ENCODE measurements around the gene ZFYVE19. TPM values are rescaled to one million over a fixed set of nuclear protein-coding genes. Genes with fewer than 3 reads are reported as not detected.

ZFYVE19 gene, protein sequence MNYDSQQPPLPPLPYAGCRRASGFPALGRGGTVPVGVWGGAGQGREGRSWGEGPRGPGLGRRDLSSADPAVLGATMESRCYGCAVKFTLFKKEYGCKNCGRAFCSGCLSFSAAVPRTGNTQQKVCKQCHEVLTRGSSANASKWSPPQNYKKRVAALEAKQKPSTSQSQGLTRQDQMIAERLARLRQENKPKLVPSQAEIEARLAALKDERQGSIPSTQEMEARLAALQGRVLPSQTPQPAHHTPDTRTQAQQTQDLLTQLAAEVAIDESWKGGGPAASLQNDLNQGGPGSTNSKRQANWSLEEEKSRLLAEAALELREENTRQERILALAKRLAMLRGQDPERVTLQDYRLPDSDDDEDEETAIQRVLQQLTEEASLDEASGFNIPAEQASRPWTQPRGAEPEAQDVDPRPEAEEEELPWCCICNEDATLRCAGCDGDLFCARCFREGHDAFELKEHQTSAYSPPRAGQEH
- 10 to 100 TPM; 29.4 to 35.6 TPM for total RNA-seq

DNA sequence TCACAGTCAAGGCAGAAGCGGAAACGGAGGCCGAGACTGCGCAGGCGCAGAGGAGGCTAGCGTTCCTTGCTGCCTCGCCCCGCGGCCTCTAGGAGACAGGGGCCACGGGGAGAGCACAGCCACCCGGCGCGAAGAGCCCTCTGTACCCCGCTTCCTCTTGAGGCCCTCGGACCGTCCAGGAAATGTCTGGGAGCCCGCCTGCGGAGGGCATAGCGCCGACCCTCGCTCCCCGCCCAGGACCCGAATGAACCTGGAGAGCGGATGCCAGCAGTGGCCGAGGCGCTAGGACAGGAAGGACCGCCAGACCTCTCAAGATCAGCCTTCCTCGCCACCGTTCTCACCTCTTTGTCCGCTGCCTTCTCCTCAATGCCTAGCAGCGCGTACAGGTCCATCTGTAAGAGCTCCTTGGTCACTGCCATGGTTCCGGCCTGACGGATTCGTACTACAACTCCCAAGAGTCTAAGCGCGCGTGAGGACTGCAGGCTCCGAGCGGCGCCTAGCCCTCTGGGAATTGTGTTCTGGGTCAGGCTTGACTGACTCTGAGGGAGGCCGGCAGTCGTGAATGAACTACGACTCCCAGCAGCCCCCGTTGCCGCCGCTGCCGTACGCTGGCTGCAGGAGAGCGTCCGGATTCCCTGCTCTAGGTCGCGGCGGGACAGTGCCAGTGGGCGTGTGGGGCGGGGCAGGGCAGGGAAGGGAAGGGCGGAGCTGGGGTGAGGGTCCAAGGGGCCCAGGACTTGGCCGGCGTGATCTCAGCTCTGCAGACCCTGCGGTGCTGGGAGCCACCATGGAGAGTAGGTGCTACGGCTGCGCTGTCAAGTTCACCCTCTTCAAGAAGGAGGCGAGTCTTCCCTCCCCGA is at the start of gene ZFYVE19, which contains the start of gene DNAJC17:
TSS of gene ZFYVE19 (plus strand) at position 62 of the 860 bp plus-strand sequence. CDS start at position 563, 501 bp downstream.
TSS of gene DNAJC17 (minus strand) at position 446 of the 860 bp plus-strand sequence. CDS start at position 419, 27 bp downstream.
- ATAC-seq: peak; percentile 98
- POLR2A ChIA-PET: interaction anchor here (0.6 to 3.0 kb wide), 6 partner anchors 11 to 216 kb away, joined by 3 to 12 read pairs (median 4); partner anchors contain the start of genes GCHFR and RAD51

DNA sequence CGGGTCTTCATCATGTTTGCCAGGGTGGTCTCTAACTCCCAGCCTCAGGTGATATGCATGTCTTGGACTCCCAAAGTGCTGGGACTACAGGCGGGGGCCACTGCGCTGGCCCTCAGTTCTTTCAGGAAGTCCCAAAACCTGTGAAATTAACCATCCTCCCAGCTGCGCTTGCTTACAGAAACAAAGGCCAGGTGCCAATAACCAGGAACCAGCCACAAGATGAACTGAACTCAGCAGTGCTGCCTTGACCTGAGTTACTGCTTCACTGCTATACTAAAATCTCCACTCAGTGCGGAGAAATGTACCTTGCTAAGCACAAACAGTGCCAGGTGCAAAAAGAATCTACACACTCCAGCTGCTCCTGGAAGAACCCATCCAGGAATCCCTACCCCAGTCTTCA is 46.9 kb upstream of the ZFYVE19 start:
- no peak for DNase-seq
- no peaks in the 10 kb centered on the region for H3K9me3 Mint-ChIP-seq (ENCODE audit: insufficient read depth)
- no peak overlapping the region for H3K27ac Mint-ChIP-seq
- H3K36me3 Mint-ChIP-seq (ENCODE audit: low read depth): peaks cover under 1% of the 10 kb centered on the region
- H3K4me3 Mint-ChIP-seq: no peak overlapping the region
- ATAC-seq: no peak
- CTCF ChIA-PET: interaction anchor here (1.1 kb wide), 1 partner anchor 22 kb away, joined by 3 read pairs; no protein-coding TSS in a partner anchor
- H3K27me3 Mint-ChIP-seq (ENCODE audit: low read depth): peaks cover 4% of the 10 kb centered on the region
- peaks cover 32% of the 10 kb centered on the region for H3K4me1 Mint-ChIP-seq (ENCODE audit: low read depth)
- POLR2A ChIA-PET: interaction anchor here (0.8 kb wide), 1 partner anchor 10 kb away, joined by 4 read pairs; no protein-coding TSS in a partner anchor

More for the DNA sequence above, at the start of gene ZFYVE19, which contains the start of gene DNAJC17:
- peak within 1 kb of the TSS; percentile 94 for H3K4me3 Mint-ChIP-seq
- peak within 1 kb of the TSS; percentile 99 for H3K27ac Mint-ChIP-seq
- no peaks in the 10 kb centered on the region for H3K27me3 Mint-ChIP-seq (ENCODE audit: low read depth)
- no peaks in the 10 kb centered on the region for H3K9me3 Mint-ChIP-seq (ENCODE audit: insufficient read depth)
- H3K36me3 Mint-ChIP-seq (ENCODE audit: low read depth): peaks cover 18% of the 10 kb centered on the region
- CTCF ChIA-PET: interaction anchor here (0.7 to 2.9 kb wide), 5 partner anchors 21 to 123 kb away, joined by 3 to 15 read pairs (median 7); partner anchors contain the start of gene VPS18
- H3K4me1 Mint-ChIP-seq (ENCODE audit: low read depth): peaks cover 20% of the 10 kb centered on the region
- DNase-seq: peak; percentile 97

DNA sequence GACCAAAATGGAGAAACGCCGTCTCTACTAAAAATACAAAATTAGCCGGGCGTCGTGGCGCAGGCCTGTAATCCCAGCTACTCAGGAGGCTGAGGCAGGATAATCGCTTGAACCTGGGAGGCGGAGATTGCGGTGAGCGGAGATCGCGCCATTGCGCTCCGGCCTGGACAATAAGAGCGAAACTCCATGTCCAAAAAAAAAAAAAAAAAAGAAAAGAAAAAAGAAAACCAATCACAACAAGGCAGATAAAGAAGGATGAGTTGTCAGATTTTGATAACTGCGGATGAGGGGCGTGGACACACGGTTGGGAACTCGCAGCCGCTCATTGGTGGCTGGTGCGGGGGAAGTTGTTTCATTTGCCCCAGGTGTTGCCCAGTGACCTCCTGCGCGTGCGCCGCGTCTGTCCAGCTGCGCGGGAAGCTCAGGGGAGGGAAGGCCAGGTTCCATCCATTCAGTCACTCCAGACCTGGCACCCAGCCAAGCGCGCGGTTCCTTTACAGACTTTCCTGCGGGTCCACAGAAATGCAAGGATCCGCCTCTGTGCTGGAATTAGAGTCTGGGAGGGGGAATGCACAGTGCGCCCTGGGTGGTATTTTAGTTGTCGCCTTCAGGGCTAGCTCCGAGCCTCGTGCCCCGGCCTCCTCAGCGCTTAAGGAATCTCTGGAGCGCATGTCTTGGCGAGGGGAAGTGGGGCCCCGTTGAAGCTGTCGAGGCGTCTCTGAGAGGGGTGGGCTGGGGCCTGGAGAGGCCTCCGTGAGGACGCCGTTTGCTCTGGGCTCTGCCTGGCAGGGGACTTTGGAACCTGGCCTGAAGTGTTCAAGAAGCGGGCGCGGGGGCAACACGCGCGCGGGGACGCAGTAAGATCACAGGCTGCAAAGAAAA is 43.7 kb upstream of the ZFYVE19 start:
- H3K9me3 Mint-ChIP-seq (ENCODE audit: insufficient read depth): no peaks in the 10 kb centered on the region
- H3K4me1 Mint-ChIP-seq (ENCODE audit: low read depth): peaks cover 36% of the 10 kb centered on the region
- ChIA-PET CTCF (interaction anchor here (0.6 kb wide), 1 partner anchor 95 kb away, joined by 3 read pairs; no protein-coding TSS in a partner anchor), POLR2A (interaction anchor here (0.7 to 2.5 kb wide), 3 partner anchors 13 to 19 kb away, joined by 3 to 13 read pairs (median 3); no protein-coding TSS in a partner anchor)
- DNase-seq (peak; percentile 58), ATAC-seq (peak; percentile 1)
- peak overlapping the region; percentile 86 for H3K4me3 Mint-ChIP-seq
- peaks cover 7% of the 10 kb centered on the region for H3K36me3 Mint-ChIP-seq (ENCODE audit: low read depth)
- H3K27me3 Mint-ChIP-seq (ENCODE audit: low read depth): peaks cover 4% of the 10 kb centered on the region
- H3K27ac Mint-ChIP-seq: peak overlapping the region; percentile 91

DNA sequence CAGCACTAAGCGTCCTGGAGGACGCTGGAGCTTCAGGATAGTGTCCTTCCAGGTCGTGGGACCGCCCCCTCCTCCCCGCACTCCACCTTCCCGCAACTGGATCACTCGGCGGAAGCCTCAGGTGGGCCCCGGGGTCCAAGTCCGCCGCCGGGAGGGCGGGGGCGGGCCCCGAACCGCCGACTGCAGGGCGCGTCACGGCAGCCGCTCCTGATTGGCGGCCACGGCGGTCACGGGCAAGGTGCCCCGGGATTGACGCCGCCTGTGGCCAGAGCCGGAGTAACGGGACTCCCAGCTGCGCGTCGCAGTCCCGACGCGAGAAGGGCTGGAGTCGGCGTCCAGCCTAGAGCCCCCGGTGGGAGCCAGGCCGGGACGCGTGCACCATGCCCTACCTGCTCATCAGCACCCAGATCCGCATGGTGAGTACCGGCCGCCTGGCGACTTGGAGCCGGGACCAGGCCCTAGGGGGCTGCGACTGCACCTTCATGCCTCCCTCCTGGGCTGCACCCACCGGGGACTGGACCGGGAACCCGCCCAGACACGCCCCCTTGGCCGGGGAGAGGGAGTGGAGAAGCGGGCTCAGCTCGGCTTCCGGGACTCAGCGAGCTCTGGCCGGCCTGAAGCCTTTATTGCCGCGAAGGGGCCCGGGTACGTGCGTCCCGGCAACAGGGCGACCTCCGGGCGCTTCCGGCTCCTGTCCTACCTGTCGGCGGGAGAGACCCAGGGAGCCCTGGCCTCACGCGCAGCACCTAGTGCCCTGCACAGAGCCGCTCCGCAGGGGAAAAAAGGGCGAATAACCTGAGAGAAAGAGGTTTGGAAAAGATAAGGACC is 42.9 kb upstream of the ZFYVE19 start, which contains the start of gene GCHFR:
TSS of gene GCHFR (plus strand) at position 268 of the 828 bp plus-strand sequence. CDS start at position 381, 113 bp downstream.
- H3K4me1 Mint-ChIP-seq (ENCODE audit: low read depth): peaks cover 45% of the 10 kb centered on the region
- H3K27ac Mint-ChIP-seq: peak within 1 kb of the TSS; percentile 91
- peak; percentile 58 for ATAC-seq
- H3K27me3 Mint-ChIP-seq (ENCODE audit: low read depth): peaks cover 4% of the 10 kb centered on the region
- DNase-seq: peak; percentile 74
- H3K9me3 Mint-ChIP-seq (ENCODE audit: insufficient read depth): no peaks in the 10 kb centered on the region
- peaks cover 10% of the 10 kb centered on the region for H3K36me3 Mint-ChIP-seq (ENCODE audit: low read depth)
- ChIA-PET CTCF (interaction anchor here (0.6 to 3.8 kb wide), 7 partner anchors 14 to 131 kb away, joined by 3 to 18 read pairs (median 4); partner anchors contain the start of gene VPS18), POLR2A (interaction anchor here (0.8 to 2.5 kb wide), 9 partner anchors 8 to 69 kb away, joined by 3 to 13 read pairs (median 4); partner anchors contain the start of genes RAD51 and ZFYVE19)
- peak within 1 kb of the TSS; percentile 86 for H3K4me3 Mint-ChIP-seq

DNA sequence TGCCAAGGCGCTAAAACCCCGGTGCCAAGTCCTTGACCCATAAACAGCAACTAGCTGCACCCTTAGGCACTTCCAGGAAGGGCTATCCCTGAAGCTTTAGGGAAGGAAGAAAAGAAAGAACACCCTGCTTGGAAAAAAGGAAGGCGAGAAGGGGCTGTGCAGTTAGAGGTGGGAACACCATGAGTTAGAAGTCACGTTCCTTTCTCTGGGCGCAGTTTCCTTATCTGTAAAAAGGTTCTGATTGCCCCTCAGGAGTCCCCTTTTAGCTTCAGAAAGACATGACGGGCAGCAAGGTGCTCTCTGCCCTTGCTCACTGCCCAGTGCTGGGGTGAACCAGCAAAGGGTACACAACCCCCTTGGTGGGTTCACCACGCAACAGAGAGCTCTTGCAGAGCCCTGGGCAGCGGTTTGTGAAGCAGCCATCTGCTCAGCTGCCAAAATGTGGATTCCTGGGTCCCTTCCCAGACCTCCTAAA is 42.2 kb upstream of the ZFYVE19 start:
- CTCF ChIA-PET: interaction anchor here (0.9 to 3.8 kb wide), 8 partner anchors 14 to 175 kb away, joined by 3 to 18 read pairs (median 4); partner anchors contain the start of genes RAD51 and VPS18
- H3K9me3 Mint-ChIP-seq (ENCODE audit: insufficient read depth): no peaks in the 10 kb centered on the region

DNA sequence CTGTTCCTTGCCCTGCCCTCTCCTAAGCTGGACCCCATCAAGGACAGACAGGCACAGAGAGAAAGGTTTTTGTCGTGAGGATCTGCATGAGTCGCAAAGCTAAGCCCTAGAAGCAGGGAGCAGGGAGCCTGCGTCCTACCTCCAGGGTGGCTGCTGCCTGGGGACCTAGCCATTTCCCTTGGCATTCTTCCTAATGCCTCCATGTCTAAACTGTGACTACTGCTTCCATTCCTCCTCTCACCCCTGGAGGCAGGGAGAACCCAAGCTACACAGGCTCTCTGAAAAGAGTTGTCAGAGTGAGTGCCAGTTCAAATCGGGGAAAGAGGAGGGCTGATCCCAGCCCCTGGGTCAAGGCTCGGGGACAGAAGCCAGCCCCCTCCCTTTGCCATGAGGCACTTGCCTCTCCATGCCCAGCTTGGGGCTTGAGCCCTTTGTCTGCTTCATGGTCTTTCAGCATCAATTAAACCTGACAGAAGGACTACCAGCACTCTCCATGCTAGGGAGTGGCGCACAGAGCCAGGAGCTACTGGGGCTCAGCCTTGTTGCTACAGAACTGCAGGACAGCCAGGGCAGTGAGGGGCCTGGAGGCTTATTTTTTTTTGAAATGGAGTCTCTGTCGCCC is 40.6 kb upstream of the ZFYVE19 start:
- ATAC-seq: no peak
- Mint-ChIP-seq H3K36me3 (ENCODE audit: low read depth) (peaks cover 13% of the 10 kb centered on the region), H3K27ac (no peak overlapping the region), H3K9me3 (ENCODE audit: insufficient read depth) (no peaks in the 10 kb centered on the region), H3K27me3 (ENCODE audit: low read depth) (no peaks in the 10 kb centered on the region), H3K4me3 (no peak overlapping the region), H3K4me1 (ENCODE audit: low read depth) (peaks cover 59% of the 10 kb centered on the region)
- no peak for DNase-seq
- POLR2A ChIA-PET: interaction anchor here (0.6 to 1.8 kb wide), 4 partner anchors 14 to 197 kb away, joined by 3 to 4 read pairs (median 4); partner anchors contain the start of gene RPUSD2
- CTCF ChIA-PET: interaction anchor here (3.8 kb wide), 1 partner anchor 16 kb away, joined by 18 read pairs; no protein-coding TSS in a partner anchor

More for the DNA sequence above, 42.2 kb upstream of the ZFYVE19 start:
- peaks cover 4% of the 10 kb centered on the region for H3K27me3 Mint-ChIP-seq (ENCODE audit: low read depth)
- no peak for ATAC-seq
- peaks cover 51% of the 10 kb centered on the region for H3K4me1 Mint-ChIP-seq (ENCODE audit: low read depth)
- peaks cover 10% of the 10 kb centered on the region for H3K36me3 Mint-ChIP-seq (ENCODE audit: low read depth)
- H3K4me3 Mint-ChIP-seq: peak overlapping the region; percentile 86
- peak overlapping the region; percentile 91 for H3K27ac Mint-ChIP-seq
- POLR2A ChIA-PET: interaction anchor here (0.9 to 2.5 kb wide), 9 partner anchors 8 to 196 kb away, joined by 3 to 13 read pairs (median 4); partner anchors contain the start of genes RAD51, RPUSD2 and ZFYVE19
- DNase-seq: peak; percentile 32

DNA sequence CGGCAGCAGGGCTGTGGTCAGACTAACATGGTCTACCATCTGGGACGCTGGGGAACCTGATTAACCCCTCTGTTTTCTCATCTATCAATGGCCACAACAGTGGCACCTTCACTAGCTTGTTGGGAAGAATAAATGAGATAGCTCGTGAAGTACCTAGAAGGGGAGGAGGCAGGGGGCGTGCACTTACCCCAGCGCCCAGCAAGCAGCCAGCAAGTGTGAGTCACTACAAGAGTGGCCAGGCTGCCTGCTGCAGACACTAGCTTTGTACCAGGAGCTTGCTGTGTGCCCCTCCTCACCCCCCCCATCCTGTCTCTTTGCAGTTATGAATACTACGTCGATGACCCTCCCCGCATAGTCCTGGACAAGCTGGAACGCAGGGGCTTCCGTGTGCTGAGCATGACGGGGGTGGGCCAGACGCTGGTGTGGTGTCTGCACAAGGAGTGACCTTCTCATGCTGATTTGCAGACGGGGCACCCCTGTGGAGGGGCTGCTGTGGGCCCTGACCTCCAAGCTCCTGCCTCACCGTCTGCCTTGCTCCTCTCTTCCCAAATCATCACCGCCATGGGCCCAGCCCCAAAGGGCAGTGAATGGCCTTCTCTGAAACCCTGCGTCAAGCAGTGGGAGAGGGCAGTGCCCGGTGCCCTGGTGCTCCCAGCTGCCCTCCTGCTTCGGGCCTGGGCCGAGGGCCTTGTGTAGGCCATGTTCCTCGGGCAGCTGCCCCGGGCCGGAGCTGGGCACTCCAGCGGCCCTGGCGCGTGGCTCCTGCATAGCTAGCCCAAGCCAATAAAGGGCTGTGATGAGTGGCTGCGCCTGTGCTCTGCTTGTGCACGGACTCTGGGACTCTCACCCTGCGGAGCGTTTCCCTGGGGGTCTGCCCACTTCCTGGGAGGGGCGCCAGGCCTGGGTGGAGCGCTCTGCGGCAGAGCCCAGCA is 39.7 kb upstream of the ZFYVE19 start:
- peaks cover 59% of the 10 kb centered on the region for H3K4me1 Mint-ChIP-seq (ENCODE audit: low read depth)
- CTCF ChIA-PET: interaction anchor here (3.4 to 3.8 kb wide), 2 partner anchors 15 to 22 kb away, joined by 18 to 20 read pairs; no protein-coding TSS in a partner anchor
- no peak for DNase-seq

DNA sequence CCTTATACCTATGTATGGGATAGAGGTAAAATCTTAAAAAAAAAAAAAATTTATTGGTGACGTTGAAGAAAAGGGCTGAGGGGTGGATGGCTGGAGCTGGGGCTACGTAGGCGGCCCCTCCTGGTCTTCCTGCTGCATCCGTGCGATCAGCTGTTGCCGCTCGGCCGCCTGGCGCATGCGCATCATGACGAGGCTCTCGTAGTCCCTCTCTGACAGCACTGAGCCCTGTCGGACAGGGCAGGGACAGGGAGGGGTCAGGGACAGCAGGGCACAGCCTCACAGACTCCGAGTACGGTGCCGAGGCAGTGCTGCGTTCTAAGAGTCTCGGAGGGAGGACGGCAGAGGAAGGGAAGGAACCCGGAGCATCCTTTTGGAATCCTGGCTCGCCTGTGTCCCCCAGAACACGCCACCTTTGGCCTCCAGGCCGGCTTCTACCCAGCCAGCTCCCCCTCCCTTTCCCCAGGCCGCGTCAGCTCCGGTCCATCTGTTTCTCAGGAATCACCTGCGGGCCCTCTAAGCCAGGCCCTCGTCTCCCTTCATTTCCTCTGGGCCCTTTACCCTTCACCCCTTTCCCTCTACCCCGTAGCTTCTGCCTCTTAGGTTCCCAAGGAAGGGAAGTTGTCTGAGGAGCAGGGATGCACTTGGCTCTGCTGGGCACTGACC is 38.9 kb upstream of the ZFYVE19 start:
- Mint-ChIP-seq H3K36me3 (ENCODE audit: low read depth) (peaks cover 18% of the 10 kb centered on the region), H3K9me3 (ENCODE audit: insufficient read depth) (no peaks in the 10 kb centered on the region), H3K4me3 (no peak overlapping the region), H3K27ac (no peak overlapping the region), H3K27me3 (ENCODE audit: low read depth) (no peaks in the 10 kb centered on the region), H3K4me1 (ENCODE audit: low read depth) (peaks cover 52% of the 10 kb centered on the region)
- ChIA-PET POLR2A (interaction anchor here (0.7 to 1.4 kb wide), 2 partner anchors 513 to 565 kb away, joined by 3 read pairs; partner anchors contain the start of genes NUSAP1 and OIP5), CTCF (interaction anchor here (3.4 kb wide), 1 partner anchor 23 kb away, joined by 20 read pairs; no protein-coding TSS in a partner anchor)
- ATAC-seq (no peak), DNase-seq (no peak)

More for the DNA sequence above, 39.7 kb upstream of the ZFYVE19 start:
- Mint-ChIP-seq H3K9me3 (ENCODE audit: insufficient read depth) (no peaks in the 10 kb centered on the region), H3K36me3 (ENCODE audit: low read depth) (peaks cover 14% of the 10 kb centered on the region), H3K27me3 (ENCODE audit: low read depth) (no peaks in the 10 kb centered on the region), H3K4me3 (no peak overlapping the region), H3K27ac (no peak overlapping the region)
- ATAC-seq: no peak
- POLR2A ChIA-PET: interaction anchor here (1.1 to 1.4 kb wide), 2 partner anchors 20 to 566 kb away, joined by 3 read pairs; partner anchors contain the start of genes NUSAP1 and OIP5

All from activated CD8-positive, alpha-beta T cell treated with anti-CD3 and anti-CD28 coated beads, Interleukin-2, amount 10 ng/mL, durations not matched to agents 7 days and 5 days (primary cell).